Panc1 (cell line): ENCODE data around the gene POGK. TPM values are rescaled to one million over a fixed set of nuclear protein-coding genes. Genes with fewer than 3 reads are reported as not detected.

ENCODE experiments used
- ATAC-seq: fragments of 200-7000 bp; cut with Tn5 transposase; 2 replicates; pipeline ENCODE4 v1.9.1; 2020; ENCODE audit warnings: mild to moderate bottlenecking, moderate library complexity
- BruUV-seq: library from RNA; stranded (reverse); fragments of 400-500 nt; replicated peaks from 2 replicates; lab custom pipeline; 2021; lab: Mats Ljungman, UMichigan
- CTCF ChIA-PET: fragments of 300-600 bp; sonication (Branson Sonifier 250); formaldehyde crosslinking; loops from one replicate; lab custom pipeline; 2022; ENCODE audit warnings: antibody characterized with exemption; lab: Charles Lee
- POLR2A ChIA-PET: fragments of 300-600 bp; sonication (Branson Sonifier 250); formaldehyde crosslinking; loops from one replicate; lab custom pipeline; 2022; ENCODE audit warnings: antibody characterized with exemption; lab: Charles Lee
- DNase-seq: peaks from one replicate; pipeline ENCODE4 v3.0.0-alpha.2; 2010; ENCODE audit warnings: low read depth, low spot score
- H3K27ac ChIP-seq: 2 replicates; pipeline ENCODE4 v1.5.1; 2011; ENCODE audit warnings: mild to moderate bottlenecking, low read length, inconsistent platforms
- H3K27me3 ChIP-seq: fragments of 200-500 bp; sonication (Bioruptor generic); 2 replicates; pipeline ENCODE4 v1.6.0; 2014; ENCODE audit warnings: low read length, inconsistent platforms; ENCODE audit not compliant: control insufficient read depth, insufficient read depth
- H3K36me3 ChIP-seq: fragments of 200-500 bp; sonication (Bioruptor generic); 2 replicates; pipeline ENCODE4 v1.5.1; 2014; ENCODE audit warnings: inconsistent platforms, mild to moderate bottlenecking, low read length, moderate library complexity; ENCODE audit not compliant: control insufficient read depth, insufficient read depth
- H3K4me1 ChIP-seq: 2 replicates; pipeline ENCODE4 v1.5.1; 2011; ENCODE audit warnings: inconsistent platforms, mild to moderate bottlenecking, low read length, moderate library complexity; ENCODE audit not compliant: control insufficient read depth, insufficient read depth
- H3K4me3 ChIP-seq, 2 experiments: 2 replicates each; pipeline ENCODE4 v1.5.1; 2011 to 2012; ENCODE audit warnings: low read depth in 2 of 2, low read length in 2 of 2, mild to moderate bottlenecking in 2 of 2, inconsistent platforms in 1 of 2, moderate library complexity in 1 of 2
- H3K9me3 ChIP-seq: fragments of 200-500 bp; sonication (Bioruptor generic); 2 replicates; pipeline ENCODE4 v1.5.1; 2014; ENCODE audit warnings: low read depth, mild to moderate bottlenecking, inconsistent platforms, low read length, moderate library complexity; ENCODE audit not compliant: control insufficient read depth, insufficient read depth
- CTCF ChIP-seq: fragments of 450-650 bp; IDR thresholded peaks from 2 replicates; pipeline ENCODE4 v1.5.1; 2017; ENCODE audit warnings: mild to moderate bottlenecking
- POLR2AphosphoS5 ChIP-seq: IDR thresholded peaks from 2 replicates; pipeline ENCODE4 v1.6.1; 2012; ENCODE audit warnings: mild to moderate bottlenecking, low read depth, low read length, moderate library complexity
- REST ChIP-seq, 2 experiments: IDR thresholded peaks; 2 replicates each; pipeline ENCODE4 v1.6.1; 2011 to 2012; ENCODE audit warnings: low read depth in 2 of 2, control low read depth in 1 of 2, low read length in 1 of 2, mild to moderate bottlenecking in 1 of 2, moderate library complexity in 1 of 2; ENCODE audit not compliant: insufficient read depth in 1 of 2
- SIN3A ChIP-seq: IDR thresholded peaks from 2 replicates; pipeline ENCODE4 v1.6.1; 2012; ENCODE audit warnings: low read depth, mild to moderate bottlenecking, low read length, moderate library complexity, borderline replicate concordance; ENCODE audit not compliant: insufficient read depth
- TCF7L2 ChIP-seq: IDR thresholded peaks from 2 replicates; pipeline ENCODE4 v1.6.1; 2011; ENCODE audit warnings: mild to moderate bottlenecking, low read depth, low read length, inconsistent platforms
- in situ Hi-C: cut with HindIII; loops from 2 replicates; pipeline ENCODE4 v1.10.0; 2016; ENCODE audit warnings: low sequenced_read_pairs, low pct_unique_long_range_greater_than_20kb
- intact Hi-C: fragments of 100-400 bp; cut with micrococcal nuclease; formaldehyde crosslinking; loops from one replicate; pipeline ENCODE4 v1.10.0; 2022; ENCODE audit not compliant: unreplicated experiment
- total RNA-seq: library from RNA; stranded (reverse); gene quantifications from one replicate; pipeline ENCODE4 v1.2.1, GENCODE V29; 2021; ENCODE audit not compliant: unreplicated experiment

The POGK gene
- total RNA-seq, 1 experiment from 2014 or later: 49.5 TPM

GRCh38 chr1:166869318-166870099, 30.2 kb downstream of the POGK start:
- Histone ChIP-seq H3K4me3 (no peak overlapping the region), H3K27ac (no peak overlapping the region), H3K4me1 (no peaks in the 10 kb centered on the region; the same call in 1 of the 2 replicates), H3K9me3 (no peaks in the 10 kb centered on the region), H3K27me3 (no peaks in the 10 kb centered on the region), H3K36me3 (no peaks in the 10 kb centered on the region)
- intact Hi-C loops (no loop called here), in situ Hi-C loops (no loop called here)
- ChIA-PET CTCF (no interaction called here), POLR2A (no interaction called here)
- ATAC-seq (no peak), DNase-seq (no peak)
- BruUV-seq: no TSS peak
- TF ChIP-seq REST (IDR thresholded peaks at IDR 0.05; ENCODE audit: insufficient read depth in 1 of 2, low read depth in 2 of 2, low read length in 1 of 2): no peak
- TF ChIP-seq TCF7L2: no peak
- TF ChIP-seq SIN3A: no peak
- TF ChIP-seq POLR2AphosphoS5: no peak
- no peak for TF ChIP-seq CTCF

DNA sequence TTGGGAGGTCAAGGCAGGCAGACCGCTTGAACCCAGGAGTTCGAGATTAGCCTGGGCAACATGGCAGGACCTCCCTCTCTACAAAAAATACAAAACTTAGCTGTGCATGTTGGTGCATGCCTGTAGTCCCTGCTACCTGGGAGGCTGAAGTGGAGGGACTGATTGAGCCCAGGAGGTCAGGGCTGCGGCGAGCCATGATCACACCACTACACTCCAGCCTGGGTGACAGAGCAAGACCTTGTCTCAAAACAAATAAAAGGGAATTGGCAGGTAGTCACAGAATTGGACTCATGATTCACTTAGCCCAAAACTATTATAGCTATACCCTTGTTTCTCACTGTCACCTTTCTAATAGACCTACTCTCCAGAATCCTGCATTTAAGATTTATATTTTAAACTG, 31.3 kb downstream of the POGK start:
- ChIA-PET CTCF (no interaction called here), POLR2A (no interaction called here)
- Histone ChIP-seq H3K27ac (no peak overlapping the region), H3K4me3 (no peak overlapping the region), H3K9me3 (no peaks in the 10 kb centered on the region), H3K36me3 (no peaks in the 10 kb centered on the region), H3K27me3 (no peaks in the 10 kb centered on the region), H3K4me1 (no peaks in the 10 kb centered on the region; the same call in 1 of the 2 replicates)
- ATAC-seq (no peak), DNase-seq (no peak)
- TF ChIP-seq REST (IDR thresholded peaks at IDR 0.05; ENCODE audit: insufficient read depth in 1 of 2, low read depth in 2 of 2, low read length in 1 of 2) (no peak), TCF7L2 (no peak), CTCF (no peak), SIN3A (no peak), POLR2AphosphoS5 (no peak)
- no TSS peak for BruUV-seq
- in situ Hi-C loops: no loop called here
- intact Hi-C loops: no loop called here
